ENCODE data around the gene LRRC3C.

DNA sequence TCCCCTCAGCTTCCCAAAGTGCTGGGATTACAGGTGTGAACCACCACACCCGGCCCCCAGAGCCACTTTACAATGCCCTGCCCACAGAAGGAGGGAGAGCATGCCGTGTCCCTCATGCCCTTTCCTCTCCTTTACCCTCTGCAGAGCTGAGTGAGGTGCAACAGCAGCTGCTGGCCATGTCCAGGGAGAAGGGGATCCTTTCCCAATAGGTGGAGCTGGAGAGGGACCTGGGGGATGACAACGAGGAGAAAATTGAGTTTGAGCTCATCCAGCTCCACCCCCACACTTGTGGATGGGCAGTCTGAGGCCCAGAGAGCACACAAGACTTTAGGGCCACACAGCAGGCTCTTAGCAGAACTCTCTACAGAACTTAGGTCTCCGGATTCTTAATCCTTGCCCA is 27.3 kb downstream of the LRRC3C start:
- TF ChIP-seq POLR2A (IDR thresholded peaks at IDR 0.05): no peak
- TF ChIP-seq, protein P1, sequence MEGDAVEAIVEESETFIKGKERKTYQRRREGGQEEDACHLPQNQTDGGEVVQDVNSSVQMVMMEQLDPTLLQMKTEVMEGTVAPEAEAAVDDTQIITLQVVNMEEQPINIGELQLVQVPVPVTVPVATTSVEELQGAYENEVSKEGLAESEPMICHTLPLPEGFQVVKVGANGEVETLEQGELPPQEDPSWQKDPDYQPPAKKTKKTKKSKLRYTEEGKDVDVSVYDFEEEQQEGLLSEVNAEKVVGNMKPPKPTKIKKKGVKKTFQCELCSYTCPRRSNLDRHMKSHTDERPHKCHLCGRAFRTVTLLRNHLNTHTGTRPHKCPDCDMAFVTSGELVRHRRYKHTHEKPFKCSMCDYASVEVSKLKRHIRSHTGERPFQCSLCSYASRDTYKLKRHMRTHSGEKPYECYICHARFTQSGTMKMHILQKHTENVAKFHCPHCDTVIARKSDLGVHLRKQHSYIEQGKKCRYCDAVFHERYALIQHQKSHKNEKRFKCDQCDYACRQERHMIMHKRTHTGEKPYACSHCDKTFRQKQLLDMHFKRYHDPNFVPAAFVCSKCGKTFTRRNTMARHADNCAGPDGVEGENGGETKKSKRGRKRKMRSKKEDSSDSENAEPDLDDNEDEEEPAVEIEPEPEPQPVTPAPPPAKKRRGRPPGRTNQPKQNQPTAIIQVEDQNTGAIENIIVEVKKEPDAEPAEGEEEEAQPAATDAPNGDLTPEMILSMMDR (IDR thresholded peaks at IDR 0.05 in 8 of 11, conservative IDR thresholded peaks at IDR 0.05 in 3 of 11): no peak
